K562 (cell line): Measurements from ENCODE around the gene SPATA16. TPM values are rescaled to one million over a fixed set of nuclear protein-coding genes. Genes with fewer than 3 reads are reported as not detected.

Source experiments
- GTF2F1 ChIP-seq: IDR thresholded peaks from 2 replicates; pipeline ENCODE4 v1.6.1; 2011; ENCODE audit warnings: low read depth, low read length, improper control_type of control experiment
- LEF1 ChIP-seq: fragments of 450-650 bp; IDR thresholded peaks from 2 replicates; pipeline ENCODE4 v1.6.1; 2016; ENCODE audit warnings: mild to moderate bottlenecking
- MAZ ChIP-seq, 2 experiments: fragments of 450-650 bp in 1 of 2; sonication (generic) in 1 of 2; formaldehyde crosslinking; IDR thresholded peaks in 1 of 2; conservative IDR thresholded peaks in 1 of 2; 2 replicates each; pipeline versions ENCODE4 v1.4.0 to v1.5.0; 2020; ENCODE audit warnings: mild to moderate bottlenecking in 1 of 2, missing genetic modification reagents in 1 of 2
- OTX1 ChIP-seq: fragments of 450-650 bp; formaldehyde crosslinking; IDR thresholded peaks from 2 replicates; pipeline ENCODE4 v1.4.0; 2022; ENCODE audit warnings: mild to moderate bottlenecking
- PHB2 ChIP-seq: fragments of 450-650 bp; IDR thresholded peaks from 2 replicates; pipeline ENCODE4 v1.6.1; 2017; ENCODE audit warnings: low read depth
- RCOR1 ChIP-seq, 2 experiments: IDR thresholded peaks; 2 replicates each; pipeline ENCODE4 v1.6.1; 2012; ENCODE audit warnings: low read depth in 2 of 2, low read length in 2 of 2, borderline replicate concordance in 1 of 2, improper control_type of control experiment in 1 of 2
- SMAD2 ChIP-seq: fragments of 150-350 bp; IDR thresholded peaks from 2 replicates; pipeline ENCODE4 v1.6.1; 2014; ENCODE audit warnings: low read depth, mild to moderate bottlenecking, low read length
- SMARCB1 ChIP-seq: IDR thresholded peaks from 2 replicates; pipeline ENCODE4 v1.6.1; 2011; ENCODE audit warnings: improper control_type of control experiment, low read depth; ENCODE audit not compliant: insufficient read length
- SMARCC2 ChIP-seq: fragments of 450-650 bp; IDR thresholded peaks from 2 replicates; pipeline ENCODE4 v1.6.1; 2017; ENCODE audit warnings: antibody characterized with exemption, moderate library complexity, mild to moderate bottlenecking, low read depth
- TBP ChIP-seq: optimal IDR thresholded peaks from 2 replicates; pipeline ENCODE3; 2011; ENCODE audit warnings: low read depth, low read length, improper control_type of control experiment
- ZNF224 ChIP-seq: sonication (generic); formaldehyde crosslinking; IDR thresholded peaks from 2 replicates; pipeline ENCODE4 v1.8.0; 2022; ENCODE audit warnings: mild to moderate bottlenecking, missing genetic modification reagents
- ZNF644 ChIP-seq: fragments of 200-800 bp; sonication (Bioruptor generic); IDR thresholded peaks from 2 replicates; pipeline ENCODE4 v1.6.1; 2016; ENCODE audit warnings: low read depth, missing genetic modification characterization, missing compliant biosample characterization
- polyA plus RNA-seq, 8 experiments: library from polyadenylated mRNA; depleted of rRNA in 4 of 8; stranded (reverse) in 5 of 8; unstranded in 3 of 8; fragments of >200 nt; fragmentation: Nextera tagmentation in 2 of 8; fragmentation: Illumina TruSeq in 1 of 8; extraction: Ambion mirVana in 2 of 8; extraction: Trizol in 1 of 8; gene quantifications; 2 replicates each; pipeline versions ENCODE4 v1.2.1 to v1.2.3, GENCODE V29; 2011 to 2014; ENCODE audit warnings: inconsistent platforms in 1 of 8, missing spikeins in 1 of 8
- total RNA-seq, 7 experiments: library from RNA; depleted of rRNA in 6 of 7; stranded (reverse); fragments of >200 nt in 6 of 7; fragmentation: Illumina TruSeq in 2 of 7; extraction: Trizol in 2 of 7; gene quantifications; 2 replicates each; pipeline versions ENCODE4 v1.2.1 to v1.2.3, GENCODE V29; 2011 to 2021; ENCODE audit warnings: low replicate concordance in 1 of 7
- TF ChIP-seq, protein P1 (sequence below): fragments of 450-650 bp; IDR thresholded peaks from 2 replicates; pipeline ENCODE4 v1.6.1; 2016; ENCODE audit warnings: borderline replicate concordance
- TF ChIP-seq, protein P2 (sequence below): fragments of 450-650 bp; IDR thresholded peaks from 2 replicates; pipeline ENCODE4 v1.6.1; 2016; ENCODE audit warnings: mild to moderate bottlenecking
- TF ChIP-seq, protein P3 (sequence below), 2 experiments: fragments of 450-650 bp; formaldehyde crosslinking in 1 of 2; IDR thresholded peaks; 2 replicates each; pipeline versions ENCODE4 v1.4.0 to v1.6.1; 2014 to 2020; ENCODE audit warnings: mild to moderate bottlenecking in 2 of 2, borderline replicate concordance in 1 of 2, low read depth in 1 of 2

Gene SPATA16
- total and polyA plus RNA-seq, 9 of the 15 experiments (the other 6 are each of a cell fraction or from before 2014, with no cell fraction given): not detected

DNA sequence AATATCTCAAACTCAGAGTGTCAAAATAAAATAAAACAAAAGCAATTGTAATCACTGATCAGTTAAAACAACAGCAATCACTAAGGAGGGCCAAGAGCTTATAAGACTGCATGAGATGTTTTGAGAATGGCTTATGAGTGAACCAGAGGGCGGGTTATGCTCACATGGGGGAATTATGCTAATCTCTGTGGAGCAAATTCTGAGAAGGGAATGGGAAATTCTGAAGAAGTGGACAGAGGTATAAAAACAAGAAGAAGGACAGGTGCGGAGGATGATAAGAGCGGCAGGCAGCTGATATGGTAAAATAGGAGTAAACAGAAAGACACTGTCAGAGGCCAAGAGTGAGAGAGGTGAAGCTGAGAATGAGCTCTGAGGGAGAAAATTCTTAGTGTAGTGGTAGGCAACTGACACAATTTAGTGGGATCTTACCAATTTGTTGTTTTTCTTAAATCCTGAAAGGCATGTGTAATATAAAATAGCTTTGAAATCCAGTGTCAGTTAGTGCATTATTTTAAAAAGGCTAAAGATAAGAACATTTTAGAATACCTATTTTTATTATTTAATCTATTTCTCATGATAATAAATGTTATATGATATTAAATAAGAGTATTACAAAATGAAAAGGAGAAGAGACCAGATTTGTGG is 133.8 kb downstream of the SPATA16 start (continued):
- TF ChIP-seq OTX1 (CRISPR knock-in tag) (peak; percentile 45; the same call in 1 of the 2 replicates), MAZ (CRISPR knock-in tag; conservative IDR thresholded peaks at IDR 0.05 in 1 of 2, IDR thresholded peaks at IDR 0.05 in 1 of 2) (peak; percentile 12 to 27; a peak in 2 of 4 replicates), LEF1 (peak; percentile 98), SMARCC2 (peak; percentile 97), SMAD2 (no peak), ZNF224 (CRISPR knock-in tag) (no peak), RCOR1 (IDR thresholded peaks at IDR 0.05; ENCODE audit: borderline replicate concordance in 1 of 2, low read depth in 2 of 2, low read length in 2 of 2) (peak in 1 of 2 experiments; percentile 94; a peak in 3 of 4 replicates), ZNF644 (0 out of 2 replicates have a peak, but pooled peaks have one; percentile 24), SMARCB1 (peak; percentile 92), TBP (peak; percentile 48), PHB2 (peak; percentile 91), GTF2F1 (0 out of 2 replicates have a peak, but pooled peaks have one; percentile 38)
- TF ChIP-seq, protein P1, sequence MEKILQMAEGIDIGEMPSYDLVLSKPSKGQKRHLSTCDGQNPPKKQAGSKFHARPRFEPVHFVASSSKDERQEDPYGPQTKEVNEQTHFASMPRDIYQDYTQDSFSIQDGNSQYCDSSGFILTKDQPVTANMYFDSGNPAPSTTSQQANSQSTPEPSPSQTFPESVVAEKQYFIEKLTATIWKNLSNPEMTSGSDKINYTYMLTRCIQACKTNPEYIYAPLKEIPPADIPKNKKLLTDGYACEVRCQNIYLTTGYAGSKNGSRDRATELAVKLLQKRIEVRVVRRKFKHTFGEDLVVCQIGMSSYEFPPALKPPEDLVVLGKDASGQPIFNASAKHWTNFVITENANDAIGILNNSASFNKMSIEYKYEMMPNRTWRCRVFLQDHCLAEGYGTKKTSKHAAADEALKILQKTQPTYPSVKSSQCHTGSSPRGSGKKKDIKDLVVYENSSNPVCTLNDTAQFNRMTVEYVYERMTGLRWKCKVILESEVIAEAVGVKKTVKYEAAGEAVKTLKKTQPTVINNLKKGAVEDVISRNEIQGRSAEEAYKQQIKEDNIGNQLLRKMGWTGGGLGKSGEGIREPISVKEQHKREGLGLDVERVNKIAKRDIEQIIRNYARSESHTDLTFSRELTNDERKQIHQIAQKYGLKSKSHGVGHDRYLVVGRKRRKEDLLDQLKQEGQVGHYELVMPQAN: peak; percentile 74; the same call in 1 of the 2 replicates
- TF ChIP-seq, protein P2, sequence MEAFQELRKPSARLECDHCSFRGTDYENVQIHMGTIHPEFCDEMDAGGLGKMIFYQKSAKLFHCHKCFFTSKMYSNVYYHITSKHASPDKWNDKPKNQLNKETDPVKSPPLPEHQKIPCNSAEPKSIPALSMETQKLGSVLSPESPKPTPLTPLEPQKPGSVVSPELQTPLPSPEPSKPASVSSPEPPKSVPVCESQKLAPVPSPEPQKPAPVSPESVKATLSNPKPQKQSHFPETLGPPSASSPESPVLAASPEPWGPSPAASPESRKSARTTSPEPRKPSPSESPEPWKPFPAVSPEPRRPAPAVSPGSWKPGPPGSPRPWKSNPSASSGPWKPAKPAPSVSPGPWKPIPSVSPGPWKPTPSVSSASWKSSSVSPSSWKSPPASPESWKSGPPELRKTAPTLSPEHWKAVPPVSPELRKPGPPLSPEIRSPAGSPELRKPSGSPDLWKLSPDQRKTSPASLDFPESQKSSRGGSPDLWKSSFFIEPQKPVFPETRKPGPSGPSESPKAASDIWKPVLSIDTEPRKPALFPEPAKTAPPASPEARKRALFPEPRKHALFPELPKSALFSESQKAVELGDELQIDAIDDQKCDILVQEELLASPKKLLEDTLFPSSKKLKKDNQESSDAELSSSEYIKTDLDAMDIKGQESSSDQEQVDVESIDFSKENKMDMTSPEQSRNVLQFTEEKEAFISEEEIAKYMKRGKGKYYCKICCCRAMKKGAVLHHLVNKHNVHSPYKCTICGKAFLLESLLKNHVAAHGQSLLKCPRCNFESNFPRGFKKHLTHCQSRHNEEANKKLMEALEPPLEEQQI: peak; percentile 99
- TF ChIP-seq, protein P3, sequence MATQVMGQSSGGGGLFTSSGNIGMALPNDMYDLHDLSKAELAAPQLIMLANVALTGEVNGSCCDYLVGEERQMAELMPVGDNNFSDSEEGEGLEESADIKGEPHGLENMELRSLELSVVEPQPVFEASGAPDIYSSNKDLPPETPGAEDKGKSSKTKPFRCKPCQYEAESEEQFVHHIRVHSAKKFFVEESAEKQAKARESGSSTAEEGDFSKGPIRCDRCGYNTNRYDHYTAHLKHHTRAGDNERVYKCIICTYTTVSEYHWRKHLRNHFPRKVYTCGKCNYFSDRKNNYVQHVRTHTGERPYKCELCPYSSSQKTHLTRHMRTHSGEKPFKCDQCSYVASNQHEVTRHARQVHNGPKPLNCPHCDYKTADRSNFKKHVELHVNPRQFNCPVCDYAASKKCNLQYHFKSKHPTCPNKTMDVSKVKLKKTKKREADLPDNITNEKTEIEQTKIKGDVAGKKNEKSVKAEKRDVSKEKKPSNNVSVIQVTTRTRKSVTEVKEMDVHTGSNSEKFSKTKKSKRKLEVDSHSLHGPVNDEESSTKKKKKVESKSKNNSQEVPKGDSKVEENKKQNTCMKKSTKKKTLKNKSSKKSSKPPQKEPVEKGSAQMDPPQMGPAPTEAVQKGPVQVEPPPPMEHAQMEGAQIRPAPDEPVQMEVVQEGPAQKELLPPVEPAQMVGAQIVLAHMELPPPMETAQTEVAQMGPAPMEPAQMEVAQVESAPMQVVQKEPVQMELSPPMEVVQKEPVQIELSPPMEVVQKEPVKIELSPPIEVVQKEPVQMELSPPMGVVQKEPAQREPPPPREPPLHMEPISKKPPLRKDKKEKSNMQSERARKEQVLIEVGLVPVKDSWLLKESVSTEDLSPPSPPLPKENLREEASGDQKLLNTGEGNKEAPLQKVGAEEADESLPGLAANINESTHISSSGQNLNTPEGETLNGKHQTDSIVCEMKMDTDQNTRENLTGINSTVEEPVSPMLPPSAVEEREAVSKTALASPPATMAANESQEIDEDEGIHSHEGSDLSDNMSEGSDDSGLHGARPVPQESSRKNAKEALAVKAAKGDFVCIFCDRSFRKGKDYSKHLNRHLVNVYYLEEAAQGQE (IDR thresholded peaks at IDR 0.05; ENCODE audit: borderline replicate concordance): peak; percentile 49; the same call in 1 of the 2 replicates
- TF ChIP-seq, protein P3 (CRISPR knock-in tag; IDR thresholded peaks at IDR 0.05; ENCODE audit: low read depth): no peak
